Activated CD4-positive, CD25-positive, alpha-beta regulatory T cell treated with anti-CD3 and anti-CD28 coated beads, Interleukin-2, amount 50 U/mL, for 16 hours (primary cell): ENCODE results near the gene SLC27A4.

ENCODE experiments used
- DNase-seq: peaks from one replicate; pipeline ENCODE4 v3.0.0-alpha.2; 2020; ENCODE audit warnings: low read depth, low spot score

Gene SLC27A4

GRCh38 chr9:128365525-128365924 lies 25.2 kb downstream of the SLC27A4 start:
- no peak for DNase-seq

GRCh38 chr9:128369024-128369706 lies 28.8 kb downstream of the SLC27A4 start:
- DNase-seq: no peak

DNA sequence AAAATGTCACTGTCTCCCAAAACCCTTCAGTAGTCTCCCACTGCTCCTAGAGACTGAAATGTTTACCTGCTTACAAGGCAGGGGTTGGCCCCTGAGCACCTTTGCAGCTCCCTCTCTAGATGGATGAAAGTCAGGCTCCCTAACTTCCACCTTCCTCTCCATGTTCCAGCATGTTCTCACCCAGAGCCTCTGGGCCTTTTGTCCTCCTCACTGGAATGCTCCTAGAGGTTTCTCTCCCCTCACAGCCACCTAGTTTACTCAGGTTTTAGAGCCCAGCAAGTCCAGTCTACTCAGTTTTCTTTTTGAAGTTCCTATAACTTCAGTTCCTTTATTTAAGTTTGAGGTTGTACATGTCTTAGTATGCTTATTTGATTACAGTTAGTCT lies 30.0 kb downstream of the SLC27A4 start:
- DNase-seq: no peak

GRCh38 chr9:128370752-128371629 lies 30.7 kb downstream of the SLC27A4 start, which contains the start of gene URM1:
Gene URM1, plus strand, starts transcription at chr9:128371374. Its CDS starts 7 bp downstream, at chr9:128371381.
- DNase-seq: peak; percentile 98

GRCh38 chr9:128371630-128372117 lies 31.3 kb downstream of the SLC27A4 start:
- no peak for DNase-seq

GRCh38 chr9:128372188-128372641 lies 31.9 kb downstream of the SLC27A4 start:
- no peak for DNase-seq

GRCh38 chr9:128372784-128373183 lies 32.5 kb downstream of the SLC27A4 start:
- no peak for DNase-seq

GRCh38 chr9:128374221-128374675 lies 33.9 kb downstream of the SLC27A4 start:
- DNase-seq: no peak

DNA sequence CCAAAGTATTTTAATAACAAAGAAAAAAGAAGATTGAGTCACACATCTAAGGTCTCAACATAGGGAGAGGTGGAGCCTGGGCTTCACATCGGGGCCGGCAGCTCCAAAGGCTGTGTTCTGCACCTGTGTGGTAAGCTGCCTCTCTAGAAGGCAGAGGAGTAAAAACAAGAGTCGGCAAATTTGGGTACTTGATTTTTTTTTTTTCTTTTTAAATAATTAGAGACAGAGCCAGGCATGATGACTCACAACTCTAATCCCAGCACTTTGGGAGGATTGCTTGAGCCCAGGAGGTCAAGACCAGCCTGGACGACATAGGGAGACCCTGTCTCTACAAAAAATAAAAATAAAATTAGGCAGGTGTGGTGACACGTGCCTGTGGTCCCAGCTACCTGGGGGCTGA lies 35.5 kb downstream of the SLC27A4 start:
- no peak for DNase-seq

DNA sequence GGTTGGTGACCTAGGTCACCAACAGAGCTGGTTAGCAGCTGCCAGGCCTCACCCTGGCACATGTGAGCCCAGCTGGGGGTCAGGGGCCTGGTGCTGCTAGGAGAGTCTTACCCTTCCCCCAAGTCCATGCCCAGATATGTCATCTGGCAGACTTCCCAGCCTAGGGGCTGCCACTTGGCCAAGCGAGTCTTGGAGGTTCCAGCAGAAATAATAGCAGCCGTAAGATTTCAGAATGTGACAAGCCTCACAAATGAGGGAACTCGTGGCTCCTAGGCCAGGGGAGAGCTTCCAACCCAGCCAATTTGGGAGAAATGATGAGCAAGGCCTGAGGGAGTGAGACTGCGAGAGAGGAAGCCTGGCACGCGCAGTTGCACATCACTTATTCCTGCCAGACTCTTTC lies 41.9 kb downstream of the SLC27A4 start:
- DNase-seq: no peak

DNA sequence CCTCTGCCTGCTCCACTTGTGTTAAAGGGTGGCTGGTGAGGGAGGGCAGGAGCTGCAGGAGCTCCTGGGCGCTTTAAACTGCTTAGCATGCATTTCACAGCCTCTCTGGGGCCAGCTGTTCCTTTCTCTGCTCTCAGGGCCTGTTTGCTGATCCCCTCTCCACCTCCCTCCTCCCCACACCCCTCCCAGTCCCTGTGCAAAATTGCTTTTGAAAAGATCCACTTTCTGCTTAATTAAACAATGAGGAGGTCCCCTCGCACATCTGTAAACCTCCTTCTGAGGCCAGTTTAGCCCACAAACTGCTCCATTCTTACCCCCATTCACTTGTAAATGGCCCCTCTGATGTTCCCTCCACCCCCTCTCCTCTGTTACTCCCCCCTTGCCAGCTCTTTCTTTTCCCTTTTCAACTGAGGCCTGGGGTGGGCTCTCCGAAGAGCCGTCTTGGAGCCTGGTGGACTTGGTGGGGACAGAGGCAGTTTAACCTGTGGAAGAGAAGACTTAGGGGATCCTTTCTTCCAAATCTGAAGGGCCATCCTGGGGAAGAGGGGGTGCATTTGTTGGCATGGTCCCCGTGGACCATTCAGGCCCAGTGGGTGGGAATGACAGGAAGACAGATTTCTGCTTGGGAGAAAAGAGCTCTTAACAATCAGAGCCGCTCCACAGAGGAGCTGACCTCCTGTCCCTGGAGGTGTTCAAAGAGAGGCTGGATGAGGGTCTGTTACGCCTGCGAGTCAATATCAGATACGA lies 42.9 kb downstream of the SLC27A4 start:
- DNase-seq: no peak

- DNase-seq: no peak
Measured at GRCh38 chr9:128383791-128384190, 43.5 kb downstream of the SLC27A4 start.

DNA sequence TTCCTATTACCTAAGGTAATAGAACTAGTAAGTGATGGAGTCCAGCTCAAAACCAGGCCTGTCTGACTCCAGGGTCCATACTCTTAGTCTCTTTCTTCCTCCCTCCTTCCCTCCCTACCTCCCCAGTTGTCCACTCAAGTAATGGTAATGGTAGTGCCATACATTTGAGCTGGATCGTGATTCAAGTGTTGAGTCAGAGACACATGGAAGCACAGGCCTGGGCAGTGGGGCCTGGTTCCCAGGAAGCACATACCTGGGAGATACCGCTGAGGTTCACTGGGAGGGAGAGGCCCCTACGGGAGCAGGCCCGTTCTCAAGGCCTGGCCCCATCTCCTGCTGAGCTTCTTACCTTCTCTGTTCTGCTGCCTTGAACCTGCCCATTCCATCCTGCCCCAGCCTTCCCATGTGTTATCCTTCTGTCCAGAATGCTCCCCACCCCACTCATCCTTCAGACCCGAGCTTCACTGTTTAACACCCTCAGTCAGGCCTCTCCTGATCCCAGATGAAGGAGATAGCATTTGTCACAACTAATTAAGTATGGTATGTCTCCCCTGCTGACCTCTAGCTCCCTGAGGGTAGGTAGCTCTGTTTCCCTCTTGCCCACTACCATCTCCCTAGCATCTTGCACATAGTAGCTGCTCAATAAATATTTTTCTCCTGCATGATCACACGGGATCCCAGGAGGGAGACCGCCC lies 44.6 kb downstream of the SLC27A4 start:
- DNase-seq: no peak

- DNase-seq: no peak
Measured at GRCh38 chr9:128385496-128386460, 45.5 kb downstream of the SLC27A4 start.

- DNase-seq: no peak
Measured at GRCh38 chr9:128388150-128388549, 47.8 kb downstream of the SLC27A4 start.

DNA sequence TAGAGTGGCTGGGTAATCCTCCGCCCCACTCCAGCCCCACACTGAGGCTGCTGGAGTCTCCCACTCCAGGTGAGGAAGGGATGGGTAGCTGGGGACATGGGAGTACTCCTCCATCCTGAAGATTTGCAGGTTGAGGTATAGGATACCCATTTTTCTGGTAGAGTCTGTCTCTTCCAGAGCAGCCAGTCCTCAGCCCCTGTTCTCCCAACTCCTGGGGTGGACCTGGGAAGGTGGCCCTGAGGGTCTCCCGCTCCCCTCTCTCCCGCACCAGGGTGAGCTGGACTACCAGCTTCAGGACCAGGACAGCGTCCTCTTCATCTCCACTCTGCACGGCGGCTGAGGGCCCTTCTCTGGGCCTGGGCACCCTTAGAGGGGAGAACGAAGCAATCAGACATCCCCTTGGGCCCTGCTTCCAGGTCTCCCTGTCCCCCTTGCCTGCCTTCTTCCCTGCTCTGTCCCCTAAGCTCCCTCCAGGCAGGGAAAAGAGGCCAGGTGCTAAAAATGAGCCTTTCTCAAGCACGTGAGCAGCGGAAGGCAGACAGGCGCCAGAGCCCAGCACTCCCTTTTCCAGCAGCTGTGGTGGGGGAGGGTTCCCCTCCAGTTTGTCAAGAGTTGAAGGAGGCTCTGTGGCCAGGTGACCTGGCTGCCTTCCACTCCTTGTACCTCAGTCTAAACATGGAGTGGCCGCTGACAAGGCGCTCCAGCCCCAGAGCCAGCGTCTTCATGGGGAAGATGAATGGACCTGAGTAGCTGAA lies 49.2 kb downstream of the SLC27A4 start:
- DNase-seq: no peak

GRCh38 chr9:128390150-128390812 lies 50.0 kb downstream of the SLC27A4 start:
- DNase-seq: no peak

DNA sequence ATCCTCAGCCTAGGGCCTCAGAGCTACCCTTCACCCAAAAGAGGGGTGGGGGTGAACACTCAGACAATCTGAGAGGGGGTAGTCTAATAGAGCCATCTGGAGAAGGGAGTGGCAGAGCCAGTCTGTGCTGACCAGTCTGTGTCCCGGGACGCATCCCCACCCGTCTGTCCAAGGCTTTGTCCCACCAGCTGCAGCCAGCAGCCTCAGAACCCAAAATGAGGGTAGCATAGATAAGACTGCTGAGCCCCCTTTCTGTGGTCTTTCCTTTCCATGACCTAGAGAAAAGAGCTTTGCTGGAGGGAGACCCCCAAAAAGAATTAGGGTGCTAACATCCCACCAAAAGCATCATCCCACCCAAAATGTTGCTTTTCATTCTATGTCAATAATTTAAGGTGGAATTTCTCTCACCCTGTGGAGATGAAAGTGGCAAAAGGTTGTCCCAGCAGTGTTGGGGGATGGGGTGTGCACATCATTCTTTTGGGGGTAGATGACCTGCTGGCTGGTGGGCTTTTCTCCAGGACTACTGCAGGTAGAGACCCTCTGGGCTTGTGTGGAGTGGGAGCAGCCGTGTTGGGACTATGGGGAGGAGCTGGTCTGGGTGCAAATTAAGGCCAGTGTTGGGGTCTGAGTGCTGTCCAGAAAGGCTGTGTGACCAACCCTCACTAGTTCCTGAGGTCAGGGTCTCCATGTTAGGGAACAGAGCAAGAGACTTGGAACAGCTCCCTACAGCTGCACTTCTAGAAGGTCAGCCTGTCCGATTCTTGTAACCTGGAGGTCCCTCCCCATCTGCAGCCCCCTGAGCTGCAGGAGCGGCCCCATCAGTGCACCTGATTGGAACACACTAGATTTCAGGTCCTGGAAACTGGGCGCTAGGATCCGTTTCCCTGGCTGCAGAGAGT lies 50.7 kb downstream of the SLC27A4 start:
- DNase-seq: no peak
